OCI-LY7 (cell line): ENCODE results near the gene TMEM135.

Source experiments
- EZH2phosphoT487 ChIP-seq: fragments of 200-600 bp; sonication (generic); IDR thresholded peaks from 2 replicates; pipeline ENCODE4 v1.6.1; 2018; ENCODE audit warnings: low read depth, borderline replicate concordance, mild to moderate bottlenecking, mixed run types, antibody characterized with exemption, low read length, moderate library complexity, mixed read lengths
- TF ChIP-seq, protein P1 (sequence below): fragments of 200-600 bp; sonication (generic); conservative IDR thresholded peaks from 2 replicates; pipeline ENCODE4 v1.5.1; 2014; ENCODE audit warnings: mild to moderate bottlenecking, antibody characterized with exemption, low read length, moderate library complexity, mixed read lengths

- TF ChIP-seq, protein P1, sequence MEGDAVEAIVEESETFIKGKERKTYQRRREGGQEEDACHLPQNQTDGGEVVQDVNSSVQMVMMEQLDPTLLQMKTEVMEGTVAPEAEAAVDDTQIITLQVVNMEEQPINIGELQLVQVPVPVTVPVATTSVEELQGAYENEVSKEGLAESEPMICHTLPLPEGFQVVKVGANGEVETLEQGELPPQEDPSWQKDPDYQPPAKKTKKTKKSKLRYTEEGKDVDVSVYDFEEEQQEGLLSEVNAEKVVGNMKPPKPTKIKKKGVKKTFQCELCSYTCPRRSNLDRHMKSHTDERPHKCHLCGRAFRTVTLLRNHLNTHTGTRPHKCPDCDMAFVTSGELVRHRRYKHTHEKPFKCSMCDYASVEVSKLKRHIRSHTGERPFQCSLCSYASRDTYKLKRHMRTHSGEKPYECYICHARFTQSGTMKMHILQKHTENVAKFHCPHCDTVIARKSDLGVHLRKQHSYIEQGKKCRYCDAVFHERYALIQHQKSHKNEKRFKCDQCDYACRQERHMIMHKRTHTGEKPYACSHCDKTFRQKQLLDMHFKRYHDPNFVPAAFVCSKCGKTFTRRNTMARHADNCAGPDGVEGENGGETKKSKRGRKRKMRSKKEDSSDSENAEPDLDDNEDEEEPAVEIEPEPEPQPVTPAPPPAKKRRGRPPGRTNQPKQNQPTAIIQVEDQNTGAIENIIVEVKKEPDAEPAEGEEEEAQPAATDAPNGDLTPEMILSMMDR: no peak
- no peak for TF ChIP-seq EZH2phosphoT487
These were observed 246.6 kb downstream of the TMEM135 start for GRCh38 chr11:87284306-87284705.
